HG03469 (cell line): ENCODE data around the gene FRRS1.
"Not testable (repeated sequence)": the region's sequence is repeated elsewhere in the genome, so short reads cannot be mapped to it uniquely, and the experiment has no call there.

Experiments used
- ATAC-seq: cut with Tn5 transposase; IDR thresholded peaks from one replicate; pipeline ENCODE4 v1.9.1; 2021; ENCODE audit warnings: mild to moderate bottlenecking, moderate library complexity, moderate number of reproducible peaks; ENCODE audit not compliant: unreplicated experiment

The FRRS1 gene

GRCh38 chr1:99768524-99769245 lies 2.2 kb upstream of the FRRS1 start:
- ATAC-seq: no peak

- ATAC-seq: no peak
Measured at GRCh38 chr1:99768104-99768503, 1.7 kb upstream of the FRRS1 start.

GRCh38 chr1:99764909-99765308 lies 1.5 kb downstream of the FRRS1 start:
- no peak for ATAC-seq

- no peak for ATAC-seq
Measured at GRCh38 chr1:99764439-99764838, 2.0 kb downstream of the FRRS1 start.

GRCh38 chr1:99763956-99764355 lies 2.5 kb downstream of the FRRS1 start:
- no peak for ATAC-seq

GRCh38 chr1:99761774-99762173 lies 4.7 kb downstream of the FRRS1 start:
- no peak for ATAC-seq

GRCh38 chr1:99759518-99760160 lies 6.8 kb downstream of the FRRS1 start:
- no peak for ATAC-seq

GRCh38 chr1:99758686-99759517 lies 7.5 kb downstream of the FRRS1 start:
- not testable (repeated sequence) for ATAC-seq

- ATAC-seq: peak; percentile 60
Measured at GRCh38 chr1:99758073-99758511, 8.3 kb downstream of the FRRS1 start.

GRCh38 chr1:99756598-99756997 lies 9.8 kb downstream of the FRRS1 start:
- no peak for ATAC-seq

GRCh38 chr1:99755664-99756063 lies 10.8 kb downstream of the FRRS1 start:
- no peak for ATAC-seq

GRCh38 chr1:99754697-99755096 lies 11.7 kb downstream of the FRRS1 start:
- no peak for ATAC-seq

- ATAC-seq: no peak
Measured at GRCh38 chr1:99754055-99754626, 12.3 kb downstream of the FRRS1 start.

GRCh38 chr1:99751877-99752504 lies 14.4 kb downstream of the FRRS1 start:
- ATAC-seq: peak; percentile 49

- peak; percentile 87 for ATAC-seq
Measured at GRCh38 chr1:99749504-99750347, 16.7 kb downstream of the FRRS1 start.

- no peak for ATAC-seq
Measured at GRCh38 chr1:99748419-99748818, 18.0 kb downstream of the FRRS1 start.

- ATAC-seq: no peak
Measured at GRCh38 chr1:99745684-99746083, 20.8 kb downstream of the FRRS1 start.

GRCh38 chr1:99745061-99745460 lies 21.4 kb downstream of the FRRS1 start:
- ATAC-seq: no peak

- no peak for ATAC-seq
Measured at GRCh38 chr1:99740141-99740540, 26.3 kb downstream of the FRRS1 start.
